Thoracic aorta (tissue), 2 donors: ENCODE data around the gene GSN. TPM values are rescaled to one million over a fixed set of nuclear protein-coding genes. Genes with fewer than 3 reads are reported as not detected.
A peak's percentile ranks its signal among the peaks of the same experiment; 100 is the strongest.

Experiments
- ATAC-seq: fragments of 150-250 bp; one replicate; pipeline ENCODE4 v1.8.0; 2017; ENCODE audit warnings: low read depth; ENCODE audit not compliant: insufficient number of reproducible peaks, low FRiP score
- DNase-seq: peaks from one replicate; pipeline ENCODE4 v3.0.0-alpha.2; 2020; ENCODE audit warnings: low spot score
- H3K27ac ChIP-seq, 2 donors: fragments of 200-600 bp; sonication (generic); 1 replicate in 1 of 2; 2 replicates in 1 of 2; pipeline ENCODE4 v1.5.1; 2016; ENCODE audit warnings: mild to moderate bottlenecking in 2 of 2, moderate library complexity in 2 of 2
- H3K27me3 ChIP-seq: fragments of 200-600 bp; sonication (generic); replicated peaks from 2 replicates; pipeline ENCODE4 v1.6.0; 2016; ENCODE audit warnings: mild to moderate bottlenecking; ENCODE audit not compliant: insufficient read depth
- H3K36me3 ChIP-seq: fragments of 200-600 bp; sonication (generic); one replicate; pipeline ENCODE4 v1.5.1; 2016
- H3K4me1 ChIP-seq, 2 donors: fragments of 200-600 bp; sonication (generic); 1 replicate in 1 of 2; 2 replicates in 1 of 2; pipeline versions ENCODE4 v1.5.1 to v1.6.0; 2016; ENCODE audit warnings: low read depth in 2 of 2, mild to moderate bottlenecking in 1 of 2; ENCODE audit not compliant: control insufficient read depth in 1 of 2
- H3K4me3 ChIP-seq: fragments of 200-600 bp; sonication (generic); 2 replicates; pipeline ENCODE4 v1.5.1; 2016; ENCODE audit warnings: mild to moderate bottlenecking
- H3K9me3 ChIP-seq: fragments of 200-600 bp; sonication (generic); 2 replicates; pipeline ENCODE4 v1.5.1; 2016
- total RNA-seq, 2 donors: library from RNA; depleted of rRNA; stranded (reverse); fragments of >200 nt; gene quantifications; one replicate each; pipeline versions ENCODE4 v1.1.0 to v1.2.3, GENCODE V29; 2016
- TF ChIP-seq, protein P1 (sequence below): fragments of 200-600 bp; sonication (generic); IDR thresholded peaks from one replicate; pipeline ENCODE4 v1.5.1; 2019; ENCODE audit warnings: antibody characterized with exemption

GSN gene
- total RNA-seq, 2 donors from 2014 or later: 3,187 to 4,234 TPM

DNA sequence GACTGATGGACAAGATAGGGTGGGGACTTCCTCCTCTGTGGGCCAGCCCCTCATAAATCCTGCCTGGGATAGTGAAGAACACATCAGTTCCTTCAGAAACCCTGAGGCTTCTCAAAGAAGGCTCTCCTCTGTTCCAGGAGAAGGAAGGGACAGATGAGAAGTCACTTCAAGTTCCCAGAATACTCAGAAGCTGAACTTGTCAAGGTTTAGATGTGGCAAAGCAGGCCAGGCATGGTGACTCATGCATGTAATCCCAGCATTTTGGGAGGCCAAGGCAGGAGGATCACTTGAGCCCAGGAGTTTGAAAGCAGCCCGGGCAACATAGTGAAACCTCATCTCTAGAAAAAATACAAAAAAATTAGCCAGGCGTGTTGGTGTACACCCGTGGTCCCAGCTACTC is 63.6 kb downstream of the GSN start:
- Histone ChIP-seq H3K9me3 (no peaks in the 10 kb centered on the region), H3K4me1 (peaks cover 29 to 77% of the 10 kb centered on the region in 2 donors)

DNA sequence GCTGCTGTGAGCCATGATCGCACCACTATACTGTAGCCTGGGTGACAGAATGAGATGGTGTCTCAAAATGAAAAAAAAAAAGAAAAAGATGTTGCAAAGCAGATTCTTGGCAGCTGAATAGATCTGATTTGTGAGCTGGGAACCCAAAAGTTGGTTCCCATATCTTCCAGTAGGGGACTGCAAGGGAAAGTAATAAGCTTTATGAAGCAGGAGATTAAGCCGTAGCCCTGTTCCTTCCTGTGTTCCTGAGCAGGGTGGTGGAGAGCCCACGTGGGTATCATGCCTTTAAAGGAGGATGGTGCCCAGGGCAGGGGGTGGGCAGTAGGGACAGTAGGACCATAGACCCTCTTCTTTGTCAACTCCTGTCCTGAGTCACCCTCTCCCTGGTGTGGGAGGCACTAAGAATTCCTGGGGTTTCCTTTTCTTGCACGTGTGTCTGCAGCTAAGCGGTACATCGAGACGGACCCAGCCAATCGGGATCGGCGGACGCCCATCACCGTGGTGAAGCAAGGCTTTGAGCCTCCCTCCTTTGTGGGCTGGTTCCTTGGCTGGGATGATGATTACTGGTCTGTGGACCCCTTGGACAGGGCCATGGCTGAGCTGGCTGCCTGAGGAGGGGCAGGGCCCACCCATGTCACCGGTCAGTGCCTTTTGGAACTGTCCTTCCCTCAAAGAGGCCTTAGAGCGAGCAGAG is 64.2 kb downstream of the GSN start:
- H3K27me3 ChIP-seq: no peaks in the 10 kb centered on the region
- H3K36me3 ChIP-seq: peaks cover 51% of the 10 kb centered on the region
- peak overlapping the region; percentile 96 to 97 for H3K27ac ChIP-seq
- ATAC-seq (peak; percentile 8), DNase-seq (no peak)
- H3K4me1 ChIP-seq: peaks cover 25 to 71% of the 10 kb centered on the region in 2 donors
- TF ChIP-seq, protein P1, sequence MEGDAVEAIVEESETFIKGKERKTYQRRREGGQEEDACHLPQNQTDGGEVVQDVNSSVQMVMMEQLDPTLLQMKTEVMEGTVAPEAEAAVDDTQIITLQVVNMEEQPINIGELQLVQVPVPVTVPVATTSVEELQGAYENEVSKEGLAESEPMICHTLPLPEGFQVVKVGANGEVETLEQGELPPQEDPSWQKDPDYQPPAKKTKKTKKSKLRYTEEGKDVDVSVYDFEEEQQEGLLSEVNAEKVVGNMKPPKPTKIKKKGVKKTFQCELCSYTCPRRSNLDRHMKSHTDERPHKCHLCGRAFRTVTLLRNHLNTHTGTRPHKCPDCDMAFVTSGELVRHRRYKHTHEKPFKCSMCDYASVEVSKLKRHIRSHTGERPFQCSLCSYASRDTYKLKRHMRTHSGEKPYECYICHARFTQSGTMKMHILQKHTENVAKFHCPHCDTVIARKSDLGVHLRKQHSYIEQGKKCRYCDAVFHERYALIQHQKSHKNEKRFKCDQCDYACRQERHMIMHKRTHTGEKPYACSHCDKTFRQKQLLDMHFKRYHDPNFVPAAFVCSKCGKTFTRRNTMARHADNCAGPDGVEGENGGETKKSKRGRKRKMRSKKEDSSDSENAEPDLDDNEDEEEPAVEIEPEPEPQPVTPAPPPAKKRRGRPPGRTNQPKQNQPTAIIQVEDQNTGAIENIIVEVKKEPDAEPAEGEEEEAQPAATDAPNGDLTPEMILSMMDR: peak; percentile 63
- H3K4me3 ChIP-seq: no peak overlapping the region
- H3K9me3 ChIP-seq: no peaks in the 10 kb centered on the region

More for the DNA sequence above, 63.6 kb downstream of the GSN start:
- Histone ChIP-seq H3K4me3 (no peak overlapping the region), H3K36me3 (peaks cover 52% of the 10 kb centered on the region), H3K27ac (peak overlapping the region; percentile 96 to 97), H3K27me3 (no peaks in the 10 kb centered on the region)
- DNase-seq (no peak), ATAC-seq (no peak)
- TF ChIP-seq, protein P1: no peak

GRCh38 chr9:121333950-121334773 is 66.2 kb downstream of the GSN start:
- no peaks in the 10 kb centered on the region for H3K9me3 ChIP-seq
- TF ChIP-seq, protein P1: no peak
- H3K27me3 ChIP-seq: no peaks in the 10 kb centered on the region
- H3K27ac ChIP-seq: peak overlapping the region; percentile 7 to 64
- ATAC-seq (peak; percentile 15), DNase-seq (no peak)
- H3K4me3 ChIP-seq: no peak overlapping the region
- peaks cover 39% of the 10 kb centered on the region for H3K36me3 ChIP-seq
- H3K4me1 ChIP-seq: peaks cover 23 to 53% of the 10 kb centered on the region in 2 donors

- peaks cover 17 to 54% of the 10 kb centered on the region in 2 donors for H3K4me1 ChIP-seq
- no peak overlapping the region for H3K4me3 ChIP-seq
- ATAC-seq: no peak
- DNase-seq: no peak
- TF ChIP-seq, protein P1: no peak
- peaks cover 29% of the 10 kb centered on the region for H3K36me3 ChIP-seq
- H3K27me3 ChIP-seq: no peaks in the 10 kb centered on the region
- peak overlapping the region in 1 of 2 donors; percentile 8 for H3K27ac ChIP-seq
- no peaks in the 10 kb centered on the region for H3K9me3 ChIP-seq
Measured at GRCh38 chr9:121336665-121337064, 68.7 kb downstream of the GSN start.

DNA sequence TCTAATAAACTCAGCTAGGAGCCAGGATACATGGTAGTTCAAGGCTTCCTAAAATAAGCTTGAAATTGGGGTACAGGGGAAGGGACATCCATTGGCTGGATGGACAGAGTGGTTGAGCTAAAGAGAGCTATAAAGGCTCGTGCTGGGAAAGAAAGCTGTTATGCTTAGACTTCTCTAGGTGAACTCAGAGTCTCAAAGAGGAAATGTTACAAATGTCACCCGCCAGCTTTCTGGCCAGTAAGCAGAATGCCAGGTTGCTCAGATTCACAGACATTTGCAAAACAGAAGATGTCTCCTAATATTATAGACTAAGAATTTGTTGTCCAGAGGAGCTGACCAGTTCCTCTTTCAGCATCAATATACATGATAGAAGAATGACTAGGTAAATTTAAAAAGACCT is 71.5 kb downstream of the GSN start:
- no peak for DNase-seq
- TF ChIP-seq, protein P1: no peak
- peaks cover 29% of the 10 kb centered on the region for H3K36me3 ChIP-seq
- H3K9me3 ChIP-seq: no peaks in the 10 kb centered on the region
- H3K4me3 ChIP-seq: no peak overlapping the region
- no peak overlapping the region for H3K27ac ChIP-seq
- no peak for ATAC-seq
- H3K27me3 ChIP-seq: no peaks in the 10 kb centered on the region
- peaks cover 10 to 49% of the 10 kb centered on the region in 2 donors for H3K4me1 ChIP-seq
